GM19452 (cell line): Measurements from ENCODE around the gene RNF31.
A peak's percentile ranks its signal among the peaks of the same experiment; 100 is the strongest.

Experiments
- ATAC-seq: cut with Tn5 transposase; IDR thresholded peaks from one replicate; pipeline ENCODE4 v1.9.1; 2021; ENCODE audit not compliant: unreplicated experiment

The RNF31 gene

GRCh38 chr14:24159777-24160498 lies 12.6 kb downstream of the RNF31 start:
- ATAC-seq = no peak

GRCh38 chr14:24160499-24160849 lies 13.2 kb downstream of the RNF31 start:
- no peak for ATAC-seq

GRCh38 chr14:24160850-24161804 lies 13.8 kb downstream of the RNF31 start, which contains the start of gene IRF9:
IRF9 (plus strand) TSS chr14:24161265; CDS start chr14:24162145, 880 bp downstream.
- ATAC-seq = peak; percentile 81

GRCh38 chr14:24162093-24162492 lies 14.8 kb downstream of the RNF31 start:
- no peak for ATAC-seq

GRCh38 chr14:24164518-24164991 lies 17.3 kb downstream of the RNF31 start:
- no peak for ATAC-seq

- ATAC-seq = no peak
These were observed 18.5 kb downstream of the RNF31 start for GRCh38 chr14:24165785-24166184.

GRCh38 chr14:24167469-24168114 lies 20.3 kb downstream of the RNF31 start:
- ATAC-seq = no peak

GRCh38 chr14:24171422-24172260 lies 24.3 kb downstream of the RNF31 start, which contains the start of gene REC8:
REC8 (plus strand) TSS chr14:24172080; CDS start chr14:24172553, 473 bp downstream.
- peak; percentile 77 for ATAC-seq

- ATAC-seq = no peak
These were observed 25.1 kb downstream of the RNF31 start for GRCh38 chr14:24172261-24172860.

- no peak for ATAC-seq
These were observed 25.6 kb downstream of the RNF31 start for GRCh38 chr14:24172871-24173281.

- ATAC-seq = no peak
These were observed 29.3 kb downstream of the RNF31 start for GRCh38 chr14:24176599-24176998.

GRCh38 chr14:24177041-24177825 lies 29.9 kb downstream of the RNF31 start:
- no peak for ATAC-seq

- ATAC-seq = no peak
These were observed 30.6 kb downstream of the RNF31 start for GRCh38 chr14:24177891-24178290.

- no peak for ATAC-seq
These were observed 31.3 kb downstream of the RNF31 start for GRCh38 chr14:24178399-24179178.

- no peak for ATAC-seq
These were observed 32.1 kb downstream of the RNF31 start for GRCh38 chr14:24179294-24179960.

- no peak for ATAC-seq
These were observed 32.9 kb downstream of the RNF31 start for GRCh38 chr14:24179961-24180796.
